Stimulated activated effector memory CD8-positive, alpha-beta T cell treated with anti-CD3 and anti-CD28 coated beads, Interleukin-12 subunit alpha, Interleukin-12 subunit beta, amount 100 ng/mL, for 72 hours (primary cell): Measurements from ENCODE around the gene TRIM58.

Experiments used
- ATAC-seq: fragments of 150-1000 bp; cut with Tn5 transposase; 2 replicates; pipeline ENCODE4 v1.10.0; 2021
- DNase-seq, 2 donors: peaks; one replicate each; pipeline ENCODE4 v3.0.0; 2021 to 2022; ENCODE audit warnings: low spot score in 2 of 2
- H3K27ac Mint-ChIP-seq: one replicate; pipeline ENCODE4 v1.8.0; 2022; ENCODE audit warnings: mild to moderate bottlenecking, mixed read lengths
- H3K36me3 Mint-ChIP-seq: one replicate; pipeline ENCODE4 v1.8.0; 2022; ENCODE audit warnings: mild to moderate bottlenecking, mixed read lengths
- H3K4me1 Mint-ChIP-seq: one replicate; pipeline ENCODE4 v1.8.0; 2022; ENCODE audit warnings: mixed read lengths
- H3K4me3 Mint-ChIP-seq: one replicate; pipeline ENCODE4 v1.8.0; 2022; ENCODE audit warnings: mild to moderate bottlenecking, mixed read lengths
- H3K9me3 Mint-ChIP-seq: one replicate; pipeline ENCODE4 v1.8.0; 2022; ENCODE audit warnings: mixed read lengths

Gene TRIM58, protein sequence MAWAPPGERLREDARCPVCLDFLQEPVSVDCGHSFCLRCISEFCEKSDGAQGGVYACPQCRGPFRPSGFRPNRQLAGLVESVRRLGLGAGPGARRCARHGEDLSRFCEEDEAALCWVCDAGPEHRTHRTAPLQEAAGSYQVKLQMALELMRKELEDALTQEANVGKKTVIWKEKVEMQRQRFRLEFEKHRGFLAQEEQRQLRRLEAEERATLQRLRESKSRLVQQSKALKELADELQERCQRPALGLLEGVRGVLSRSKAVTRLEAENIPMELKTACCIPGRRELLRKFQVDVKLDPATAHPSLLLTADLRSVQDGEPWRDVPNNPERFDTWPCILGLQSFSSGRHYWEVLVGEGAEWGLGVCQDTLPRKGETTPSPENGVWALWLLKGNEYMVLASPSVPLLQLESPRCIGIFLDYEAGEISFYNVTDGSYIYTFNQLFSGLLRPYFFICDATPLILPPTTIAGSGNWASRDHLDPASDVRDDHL

GRCh38 chr1:247857069-247857984 is at the start of gene TRIM58:
TSS of gene TRIM58 (plus strand) at chr1:247857187. CDS start at chr1:247857247, 60 bp downstream.
- H3K27ac Mint-ChIP-seq: no peak within 1 kb of the TSS

GRCh38 chr1:247812637-247813036 is 44.4 kb upstream of the TRIM58 start:
- ATAC-seq (no peak), DNase-seq (no peak)
- no peak overlapping the region for H3K27ac Mint-ChIP-seq
- no peaks in the 10 kb centered on the region for H3K4me1 Mint-ChIP-seq
- H3K4me3 Mint-ChIP-seq: no peak overlapping the region
- no peaks in the 10 kb centered on the region for H3K36me3 Mint-ChIP-seq
- H3K9me3 Mint-ChIP-seq: peaks cover 3% of the 10 kb centered on the region

More at GRCh38 chr1:247857069-247857984, at the start of gene TRIM58:
- DNase-seq: no peak
- no peaks in the 10 kb centered on the region for H3K9me3 Mint-ChIP-seq
- peak; percentile 55 for ATAC-seq
- H3K4me3 Mint-ChIP-seq: peak within 1 kb of the TSS; percentile 39
- no peaks in the 10 kb centered on the region for H3K36me3 Mint-ChIP-seq
- peaks cover 6% of the 10 kb centered on the region for H3K4me1 Mint-ChIP-seq

DNA sequence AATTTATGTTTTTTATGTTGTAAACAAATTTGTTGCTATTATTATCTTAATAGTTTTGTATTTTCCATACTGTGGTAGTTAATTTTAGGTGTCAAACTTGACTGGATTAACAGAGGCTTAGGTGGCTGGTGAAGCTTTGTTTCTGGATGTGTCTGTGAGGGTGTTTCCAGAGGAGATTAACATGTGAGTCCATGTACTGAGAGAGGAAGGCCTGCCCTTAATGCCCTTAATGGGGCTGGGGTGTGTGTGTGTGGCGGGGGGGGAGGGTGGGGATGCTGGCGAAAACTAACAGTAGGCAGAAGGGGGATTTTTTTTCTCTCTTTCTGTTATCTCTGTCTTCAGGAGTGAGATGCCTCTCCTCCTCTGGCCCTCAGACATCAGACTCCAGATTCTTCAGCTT is 34.9 kb upstream of the TRIM58 start:
- H3K4me3 Mint-ChIP-seq: no peak overlapping the region
- DNase-seq (no peak), ATAC-seq (no peak)
- H3K4me1 Mint-ChIP-seq: no peaks in the 10 kb centered on the region
- H3K27ac Mint-ChIP-seq: no peak overlapping the region
- H3K9me3 Mint-ChIP-seq: peaks cover 2% of the 10 kb centered on the region
- no peaks in the 10 kb centered on the region for H3K36me3 Mint-ChIP-seq

- Mint-ChIP-seq H3K9me3 (peaks cover 2% of the 10 kb centered on the region), H3K27ac (no peak within 1 kb of the TSS), H3K4me1 (no peaks in the 10 kb centered on the region), H3K4me3 (no peak within 1 kb of the TSS), H3K36me3 (no peaks in the 10 kb centered on the region)
- ATAC-seq (no peak), DNase-seq (no peak)
These were observed 33.0 kb upstream of the TRIM58 start, which contains the start of gene OR14A16 for GRCh38 chr1:247824023-247824422. TSS of gene OR14A16 (minus strand) at chr1:247824119. CDS start at chr1:247815729, 8,390 bp downstream.

DNA sequence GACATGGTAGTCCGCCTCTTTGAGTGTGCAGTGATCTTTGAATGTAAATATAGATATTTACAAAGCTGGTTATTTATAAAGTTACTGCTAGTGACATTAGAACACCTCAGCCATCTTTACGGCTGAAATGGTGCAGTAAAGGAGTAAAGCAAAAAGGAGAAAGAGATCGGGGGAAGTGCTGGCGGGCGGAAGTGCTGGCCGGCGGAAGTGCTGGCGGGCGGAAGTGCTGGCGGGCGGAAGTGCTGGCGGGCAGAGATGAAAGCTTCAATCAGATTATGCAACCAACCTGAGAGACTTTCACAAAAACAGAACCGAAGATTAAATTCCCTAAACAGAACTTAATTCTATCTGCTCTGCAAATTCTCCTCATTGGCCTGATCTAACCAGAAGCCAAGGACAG is 31.6 kb upstream of the TRIM58 start:
- Mint-ChIP-seq H3K36me3 (no peaks in the 10 kb centered on the region), H3K27ac (no peak overlapping the region), H3K4me3 (no peak overlapping the region), H3K9me3 (peaks cover 2% of the 10 kb centered on the region), H3K4me1 (no peaks in the 10 kb centered on the region)
- no peak for ATAC-seq
- DNase-seq: no peak

DNA sequence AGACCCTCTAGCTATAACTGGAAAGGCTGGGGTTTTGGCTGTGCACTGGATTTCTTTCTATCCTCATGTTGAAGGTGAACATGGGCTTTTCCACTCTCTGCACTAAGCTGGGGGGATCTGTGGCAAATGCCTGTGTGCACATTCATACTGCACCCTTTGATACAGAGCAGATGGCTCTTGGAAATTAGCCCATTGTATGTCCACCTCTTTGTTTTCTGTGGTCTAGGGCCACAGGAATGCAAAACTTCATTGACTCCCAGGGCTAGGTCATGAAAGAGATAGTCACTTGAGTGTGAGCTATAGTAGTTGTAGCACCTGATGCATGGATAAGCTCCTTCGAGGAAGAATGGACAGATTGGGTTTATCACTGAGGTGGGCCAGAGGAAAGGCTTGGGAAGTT is 27.3 kb upstream of the TRIM58 start:
- H3K36me3 Mint-ChIP-seq: no peaks in the 10 kb centered on the region

DNA sequence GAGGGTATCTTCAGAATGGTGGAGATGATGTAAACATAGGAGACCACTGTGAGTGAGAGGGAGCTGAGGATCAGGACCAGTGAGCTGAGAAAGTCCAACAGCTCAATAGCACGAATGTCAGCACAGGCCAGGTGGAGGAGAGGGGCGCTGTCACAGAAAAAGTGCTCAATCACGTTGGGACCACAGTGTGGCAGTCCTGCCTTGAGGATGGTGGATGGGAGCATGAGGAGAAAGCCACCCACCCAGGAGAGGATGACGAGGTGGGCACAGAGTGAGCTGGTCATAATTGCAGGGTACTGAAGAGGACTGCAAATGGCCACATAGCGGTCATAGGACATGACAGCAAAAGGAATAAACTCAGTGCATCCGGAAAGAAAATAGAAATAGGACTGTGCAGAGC is 23.4 kb upstream of the TRIM58 start:
- no peaks in the 10 kb centered on the region for H3K4me1 Mint-ChIP-seq
- H3K27ac Mint-ChIP-seq: no peak overlapping the region
- H3K9me3 Mint-ChIP-seq: peaks cover 4% of the 10 kb centered on the region
- H3K4me3 Mint-ChIP-seq: no peak overlapping the region
- no peaks in the 10 kb centered on the region for H3K36me3 Mint-ChIP-seq
- DNase-seq (no peak), ATAC-seq (no peak)

More for the DNA sequence above, 27.3 kb upstream of the TRIM58 start:
- no peak overlapping the region for H3K4me3 Mint-ChIP-seq
- no peaks in the 10 kb centered on the region for H3K4me1 Mint-ChIP-seq
- ATAC-seq (no peak), DNase-seq (no peak)
- peaks cover 6% of the 10 kb centered on the region for H3K9me3 Mint-ChIP-seq
- H3K27ac Mint-ChIP-seq: no peak overlapping the region

GRCh38 chr1:247840818-247841217 is 16.2 kb upstream of the TRIM58 start:
- Mint-ChIP-seq H3K36me3 (no peaks in the 10 kb centered on the region), H3K4me1 (no peaks in the 10 kb centered on the region), H3K4me3 (no peak overlapping the region), H3K9me3 (peaks cover 2% of the 10 kb centered on the region), H3K27ac (no peak overlapping the region)
- no peak for ATAC-seq
- no peak for DNase-seq

DNA sequence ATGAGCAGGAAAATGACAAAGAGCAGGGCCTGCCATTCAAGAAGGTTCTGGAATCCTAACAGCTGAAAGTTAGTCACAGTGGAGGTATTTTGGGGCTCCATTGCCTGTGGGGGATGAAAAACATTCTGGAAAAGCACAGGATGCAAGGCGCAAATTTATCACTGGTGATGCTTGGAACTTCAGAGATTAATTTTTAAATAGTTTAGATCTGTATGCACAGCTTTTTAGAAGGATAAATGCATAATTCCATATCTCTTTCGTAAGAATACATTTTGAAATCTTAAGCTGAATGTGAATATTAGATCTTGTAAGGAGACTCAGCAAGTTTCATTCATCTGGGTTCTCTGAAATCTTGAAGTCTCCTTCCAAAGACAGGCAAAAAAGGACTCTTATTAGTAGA is 15.2 kb upstream of the TRIM58 start, which contains the start of gene OR11L1:
Gene OR11L1, minus strand, starts transcription at position 101 of the 400 bp plus-strand sequence. Its CDS starts 0 bp downstream, at position 101.
- H3K9me3 Mint-ChIP-seq: peaks cover 2% of the 10 kb centered on the region
- H3K36me3 Mint-ChIP-seq: no peaks in the 10 kb centered on the region
- no peak within 1 kb of the TSS for H3K27ac Mint-ChIP-seq
- no peak for ATAC-seq
- H3K4me3 Mint-ChIP-seq: no peak within 1 kb of the TSS
- H3K4me1 Mint-ChIP-seq: no peaks in the 10 kb centered on the region
- no peak for DNase-seq

- DNase-seq (no peak), ATAC-seq (no peak)
- Mint-ChIP-seq H3K9me3 (peaks cover 2% of the 10 kb centered on the region), H3K36me3 (no peaks in the 10 kb centered on the region), H3K4me1 (no peaks in the 10 kb centered on the region), H3K27ac (no peak overlapping the region), H3K4me3 (no peak overlapping the region)
These were observed 13.6 kb upstream of the TRIM58 start for GRCh38 chr1:247843411-247843810.

GRCh38 chr1:247845011-247845692 is 11.8 kb upstream of the TRIM58 start:
- peaks cover 2% of the 10 kb centered on the region for H3K9me3 Mint-ChIP-seq
- H3K4me1 Mint-ChIP-seq: no peaks in the 10 kb centered on the region
- no peaks in the 10 kb centered on the region for H3K36me3 Mint-ChIP-seq
- ATAC-seq (no peak), DNase-seq (no peak)
- H3K27ac Mint-ChIP-seq: no peak overlapping the region
- H3K4me3 Mint-ChIP-seq: no peak overlapping the region

DNA sequence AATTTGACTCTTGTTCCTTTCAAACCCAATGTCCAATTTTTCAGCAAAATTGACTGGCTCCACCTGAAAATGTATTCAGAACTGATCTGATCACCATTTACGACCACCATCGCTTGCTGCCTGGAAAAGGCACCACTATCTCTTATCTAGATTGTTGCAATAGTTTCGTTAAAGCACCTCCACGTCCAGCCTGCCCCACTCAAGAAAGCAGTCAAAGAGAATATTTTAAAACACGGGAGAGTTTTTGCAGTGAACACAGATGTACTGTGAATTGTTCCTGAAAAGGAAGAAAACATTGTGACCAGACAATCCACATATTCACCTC is 11.3 kb upstream of the TRIM58 start:
- Mint-ChIP-seq H3K4me1 (no peaks in the 10 kb centered on the region), H3K4me3 (no peak overlapping the region), H3K27ac (no peak overlapping the region), H3K9me3 (peaks cover 2% of the 10 kb centered on the region), H3K36me3 (no peaks in the 10 kb centered on the region)
- no peak for ATAC-seq
- no peak for DNase-seq

GRCh38 chr1:247848346-247848745 is 8.6 kb upstream of the TRIM58 start:
- no peak for ATAC-seq
- DNase-seq: no peak
- Mint-ChIP-seq H3K4me3 (no peak overlapping the region), H3K9me3 (no peaks in the 10 kb centered on the region), H3K27ac (no peak overlapping the region), H3K4me1 (no peaks in the 10 kb centered on the region), H3K36me3 (no peaks in the 10 kb centered on the region)

DNA sequence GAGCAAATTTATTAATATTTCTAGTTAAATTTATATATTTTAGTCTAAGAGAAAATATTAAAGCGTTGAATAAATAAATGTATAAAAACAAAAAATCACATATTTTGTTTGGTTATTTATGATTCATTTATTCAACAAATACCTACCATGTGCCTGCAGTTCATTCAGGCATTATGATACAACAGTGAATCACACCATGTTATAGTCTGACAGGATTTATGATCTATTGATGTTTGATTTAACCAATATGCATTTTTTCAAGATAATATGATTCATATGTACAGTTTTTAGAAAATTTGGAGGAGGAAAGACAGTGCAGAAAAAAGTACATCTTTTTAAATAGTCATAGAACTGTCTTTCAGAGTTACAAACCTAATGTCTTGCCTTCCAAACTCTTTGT is 7.4 kb upstream of the TRIM58 start:
- H3K9me3 Mint-ChIP-seq: no peaks in the 10 kb centered on the region
- H3K27ac Mint-ChIP-seq: no peak overlapping the region
- no peak for ATAC-seq
- no peaks in the 10 kb centered on the region for H3K4me1 Mint-ChIP-seq
- no peak for DNase-seq
- H3K4me3 Mint-ChIP-seq: no peak overlapping the region
- no peaks in the 10 kb centered on the region for H3K36me3 Mint-ChIP-seq

GRCh38 chr1:247854899-247855545 is 2.0 kb upstream of the TRIM58 start:
- Mint-ChIP-seq H3K4me1 (peaks cover 6% of the 10 kb centered on the region), H3K36me3 (no peaks in the 10 kb centered on the region), H3K9me3 (no peaks in the 10 kb centered on the region), H3K4me3 (no peak overlapping the region), H3K27ac (no peak overlapping the region)
- DNase-seq (no peak), ATAC-seq (no peak)
